Heart left ventricle (tissue), 16 donors: Measurements from ENCODE around the gene CALHM2. TPM values are rescaled to one million over a fixed set of nuclear protein-coding genes. Genes with fewer than 3 reads are reported as not detected.

Experiments
- ATAC-seq, 4 donors: fragments of 200-7000 bp; cut with Tn5 transposase; one replicate each; pipeline ENCODE4 v1.9.1; 2020 to 2022; ENCODE audit warnings: moderate library complexity in 4 of 4, mild to moderate bottlenecking in 3 of 4, moderate number of reproducible peaks in 1 of 4
- DNase-seq, 5 donors: peaks; one replicate each; pipeline ENCODE4 v3.0.0-alpha.2; 2020
- H3K27ac ChIP-seq, 12 donors: fragments of 200-600 bp; sonication (generic) in 4 of 12; one replicate each; pipeline versions ENCODE4 v1.5.0 to v1.8.0; 2016 to 2022; ENCODE audit warnings: mild to moderate bottlenecking in 2 of 12
- H3K27me3 ChIP-seq, 9 donors: fragments of 200-600 bp; sonication (generic) in 2 of 9; one replicate each; pipeline versions ENCODE4 v1.5.1 to v1.8.0; 2016 to 2022; ENCODE audit warnings: mild to moderate bottlenecking in 3 of 9
- H3K36me3 ChIP-seq, 9 donors: fragments of 200-600 bp; sonication (generic) in 2 of 9; one replicate each; pipeline versions ENCODE4 v1.5.0 to v1.8.0; 2018 to 2022; ENCODE audit warnings: mild to moderate bottlenecking in 2 of 9
- H3K4me1 ChIP-seq, 12 donors: fragments of 200-600 bp; sonication (generic) in 4 of 12; one replicate each; pipeline versions ENCODE4 v1.5.0 to v1.8.0; 2016 to 2022; ENCODE audit warnings: mild to moderate bottlenecking in 3 of 12
- H3K4me3 ChIP-seq, 12 donors: fragments of 200-600 bp; sonication (generic) in 4 of 12; one replicate each; pipeline versions ENCODE4 v1.5.0 to v1.8.0; 2017 to 2022; ENCODE audit warnings: mild to moderate bottlenecking in 9 of 12, moderate library complexity in 4 of 12
- H3K9me3 ChIP-seq, 12 donors: fragments of 200-600 bp; sonication (generic) in 4 of 12; one replicate each; pipeline versions ENCODE4 v1.5.0 to v1.8.0; 2016 to 2022; ENCODE audit warnings: mild to moderate bottlenecking in 1 of 12
- CTCF ChIP-seq, 12 donors: fragments of 200-600 bp; sonication (generic) in 4 of 12; IDR thresholded peaks; one replicate each; pipeline versions ENCODE4 v1.5.0 to v1.8.0; 2018 to 2022; ENCODE audit warnings: antibody characterized with exemption in 12 of 12, mild to moderate bottlenecking in 5 of 12
- POLR2A ChIP-seq, 2 donors: fragments of 450-650 bp; IDR thresholded peaks; one replicate each; pipeline ENCODE4 v1.6.1; 2017; ENCODE audit warnings: antibody characterized with exemption in 2 of 2, mild to moderate bottlenecking in 2 of 2, moderate library complexity in 2 of 2
- WGBS, 4 donors: extraction: QIAGEN DNeasy Blood & Tissue Kit in 2 of 4; methylation state at CpG; one replicate each; pipeline versions ENCODE4 v1.1.5 to v1.1.7; 2013 to 2018; 5-methylcytosine and 5-hydroxymethylcytosine counted together
- intact Hi-C, 10 donors: fragments of 100-400 bp; cut with DNase I; formaldehyde crosslinking; loops; one replicate each; pipeline versions ENCODE4 v1.11.1 to v1.14.2; 2022
- polyA plus RNA-seq, 2 donors: library from polyadenylated mRNA; stranded (reverse); fragments of 200-250 nt; gene quantifications; one replicate each; pipeline ENCODE4 v1.2.3, GENCODE V29; 2013
- total RNA-seq, 9 donors: library from RNA; depleted of rRNA in 2 of 9; stranded (reverse); fragments of >200 nt in 2 of 9; fragmentation: NEBNext Ultra II Directional in 3 of 9; extraction: Animal tissue kit (Norgen Biotek cat#: 25700) in 3 of 9; gene quantifications; one replicate each; pipeline versions ENCODE4 v1.1.0 to v1.2.4, GENCODE V29; 2016 to 2023
- donor health status: ischemic (EF 13 %, LVEDD 7.1; RV severe dilation, severe dysfunction).
- donor health status: healthy with polysubstance abuse.
- donor health status: DM: no; HTN: yes; CAD: no.
- donor health status: DM: no; HTN: no; CAD: no.
- donor health status: ischemic (EF 25% LVEDD 6.9; RV normal size, moderate dysfunction).
- donor health status: ischemic (EF 25% LVEDD 5.7; RV mildly dilated, moderate dysfunction).
- donor health status: healthy.
- donor health status: DM: yes; HTN: yes; CAD: no.
- donor health status: ischemic (EF 35%, LVEDD 5.7; RV mildly dilated, moderate dysfunction).
- donor health status: nonischemic (EF 11% LVEDD 7.7; RV severe dilation, severe dysfunction).
- donor health status: DM: yes; HTN: yes; CAD: no.
- donor health status: PGD.
- donor health status: ischemic (EF 29% LVEDD 5.4; RV normal size, mild dysfunction).
- donor health status: nonischemic (EF 23%, LVEDD 6.1; RV moderate dilation, normal function).

Gene CALHM2
- total and polyA plus RNA-seq, 11 donors, result 8.2 to 36.8 (median 11.2) TPM

GRCh38 chr10:103493916-103494877 is 42.0 kb upstream of the CALHM2 start:
- TF ChIP-seq CTCF (IDR thresholded peaks at IDR 0.05) (no peak), POLR2A (IDR thresholded peaks at IDR 0.05) (no peak)
- ATAC-seq, result peak in 2 of 4 donors; percentile 9 to 20
- H3K27me3 ChIP-seq, result peaks cover 0 to 37% (median 9%) of the 10 kb centered on the region in 9 donors
- peaks cover 0 to 30% (median 7%) of the 10 kb centered on the region in 12 donors for H3K4me1 ChIP-seq
- intact Hi-C loops, result no loop called here
- peak overlapping the region; percentile 47 to 71 (median 56) for H3K4me3 ChIP-seq
- no peak overlapping the region for H3K27ac ChIP-seq
- DNase-seq, result no peak
- no peaks in the 10 kb centered on the region for H3K9me3 ChIP-seq
- H3K36me3 ChIP-seq, result no peaks in the 10 kb centered on the region
- WGBS, 4 donors, result 2 to 7% (median 4%) methylated on average over 22 to 92 of the region's 92 CpGs

DNA sequence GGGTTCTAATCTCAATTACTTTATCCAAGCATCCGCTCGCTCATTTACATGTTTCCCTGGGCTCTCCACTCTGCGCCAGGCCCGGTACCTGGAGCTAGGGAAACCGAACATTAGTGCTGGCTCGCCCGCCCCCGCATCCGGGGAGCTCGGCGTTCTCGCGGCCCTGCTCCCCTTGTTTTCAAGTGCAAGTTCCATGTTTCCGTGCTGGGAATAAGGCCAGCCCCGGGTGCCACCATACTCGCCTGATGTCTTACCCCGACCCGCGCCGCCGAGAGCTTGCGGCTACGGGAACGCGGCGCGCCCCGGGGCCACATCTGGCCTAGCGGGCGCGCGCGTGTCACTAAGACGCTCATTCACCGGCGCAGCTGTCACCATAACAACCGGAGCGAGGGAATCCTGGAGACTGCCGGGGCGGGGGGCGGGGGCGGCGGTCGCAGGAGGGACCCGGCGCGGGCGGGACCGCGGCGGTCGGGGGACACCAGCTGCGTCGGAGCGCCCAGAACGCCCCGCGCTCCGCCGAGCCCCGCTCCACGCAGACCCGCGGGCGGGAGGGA is 41.3 kb upstream of the CALHM2 start, which contains the start of gene NEURL1:
NEURL1 (plus strand) TSS at position 344 of the 554 bp plus-strand sequence. CDS start 683 bp downstream, outside the sequence.
- peak in 1 of 5 donors; percentile 32 for DNase-seq
- H3K4me1 ChIP-seq, result peaks cover 0 to 30% (median 7%) of the 10 kb centered on the region in 12 donors
- WGBS, 4 donors, result 2 to 4% (median 3%) methylated on average over 17 to 65 of the region's 65 CpGs
- no peak within 1 kb of the TSS for H3K27ac ChIP-seq
- peak in 3 of 4 donors; percentile 19 to 38 (median 23) for ATAC-seq
- TF ChIP-seq POLR2A (IDR thresholded peaks at IDR 0.05), result no peak
- no peaks in the 10 kb centered on the region for H3K36me3 ChIP-seq
- no peaks in the 10 kb centered on the region for H3K9me3 ChIP-seq
- H3K27me3 ChIP-seq, result peaks cover 0 to 37% (median 9%) of the 10 kb centered on the region in 9 donors
- intact Hi-C loops, result no loop called here
- H3K4me3 ChIP-seq, result peak within 1 kb of the TSS; percentile 47 to 71 (median 56)

- TF ChIP-seq CTCF (IDR thresholded peaks at IDR 0.05) (no peak), POLR2A (IDR thresholded peaks at IDR 0.05) (no peak)
- H3K4me3 ChIP-seq, result peak overlapping the region in 7 of 12 donors; percentile 49 to 71 (median 66)
- intact Hi-C loops, result no loop called here
- no peak overlapping the region for H3K27ac ChIP-seq
- WGBS, 4 donors, result 63 to 70% (median 68%) methylated on average over 2 to 5 of the region's 5 CpGs
- ATAC-seq (no peak), DNase-seq (no peak)
- no peaks in the 10 kb centered on the region for H3K36me3 ChIP-seq
- peaks cover 0 to 37% (median 9%) of the 10 kb centered on the region in 9 donors for H3K27me3 ChIP-seq
- no peaks in the 10 kb centered on the region for H3K9me3 ChIP-seq
- peaks cover 0 to 30% (median 7%) of the 10 kb centered on the region in 12 donors for H3K4me1 ChIP-seq
These were observed 40.6 kb upstream of the CALHM2 start for GRCh38 chr10:103492655-103493261.

GRCh38 chr10:103491729-103492364 is 39.7 kb upstream of the CALHM2 start:
- peaks cover 0 to 30% (median 7%) of the 10 kb centered on the region in 12 donors for H3K4me1 ChIP-seq
- 45 to 61% (median 56%) methylated on average over 7 of the region's 7 CpGs for WGBS, 4 donors
- no peak overlapping the region for H3K4me3 ChIP-seq
- H3K27ac ChIP-seq, result peak overlapping the region in 1 of 12 donors; percentile 9
- ATAC-seq (peak; percentile 43 to 64 (median 52)), DNase-seq (peak in 1 of 5 donors; percentile 22)
- H3K36me3 ChIP-seq, result no peaks in the 10 kb centered on the region
- no peaks in the 10 kb centered on the region for H3K9me3 ChIP-seq
- TF ChIP-seq CTCF (IDR thresholded peaks at IDR 0.05) (no peak), POLR2A (IDR thresholded peaks at IDR 0.05) (no peak)
- intact Hi-C loops, result no loop called here
- peaks cover 0 to 37% (median 9%) of the 10 kb centered on the region in 9 donors for H3K27me3 ChIP-seq
